SK-N-SH (cell line): ENCODE measurements around the gene MDH2.

Experiments
- CHD2 ChIP-seq: fragments of 150-350 bp; IDR thresholded peaks from 2 replicates; pipeline ENCODE4 v1.6.1; 2018; ENCODE audit warnings: low read length; ENCODE audit not compliant: partially characterized antibody
- EP300 ChIP-seq, 2 experiments: IDR thresholded peaks; 2 replicates each; pipeline versions ENCODE4 v1.4.0 to v1.6.1; 2012; ENCODE audit warnings: borderline replicate concordance in 1 of 2, low read depth in 1 of 2, low read length in 1 of 2
- EZH2phosphoT487 ChIP-seq: fragments of 200-600 bp; sonication (generic); IDR thresholded peaks from 2 replicates; pipeline ENCODE4 v1.6.1; 2017; ENCODE audit warnings: low read depth, mixed run types, mild to moderate bottlenecking, antibody characterized with exemption, moderate library complexity, borderline replicate concordance
- POLR2AphosphoS5 ChIP-seq: IDR thresholded peaks from 2 replicates; pipeline ENCODE4 v1.6.1; 2012; ENCODE audit warnings: low read depth, low read length
- RCOR1 ChIP-seq: fragments of 150-350 bp; IDR thresholded peaks from 2 replicates; pipeline ENCODE4 v1.6.1; 2017; ENCODE audit warnings: antibody characterized with exemption, low read length
- TF ChIP-seq, protein P1 (sequence below): IDR thresholded peaks from 2 replicates; pipeline ENCODE4 v1.4.0; 2012; ENCODE audit warnings: low read depth
- TF ChIP-seq, protein P2 (sequence below): fragments of 200-600 bp; sonication (generic); IDR thresholded peaks from 2 replicates; pipeline ENCODE4 v1.6.1; 2017; ENCODE audit warnings: antibody characterized with exemption, mild to moderate bottlenecking, moderate library complexity

DNA sequence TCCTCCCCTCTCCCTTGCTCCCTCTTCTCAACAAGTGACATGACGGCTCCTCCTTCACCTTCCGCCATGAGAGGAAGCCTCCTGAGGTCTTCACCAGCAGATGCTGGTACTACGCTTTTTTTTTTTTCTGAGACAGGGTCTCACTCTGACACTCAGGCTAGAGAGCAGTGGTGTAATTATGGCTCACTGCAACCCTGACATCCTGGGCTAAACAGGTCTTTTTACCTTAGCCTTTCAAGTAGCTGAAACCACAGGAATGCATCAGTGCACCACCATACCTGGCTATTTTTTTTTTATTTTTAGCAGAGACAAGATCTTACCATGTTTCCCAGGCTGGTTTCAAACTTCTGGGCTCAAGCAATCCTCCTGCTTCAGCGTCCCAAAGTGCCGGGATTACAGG lies 43.6 kb downstream of the MDH2 start:
- TF ChIP-seq, protein P1, sequence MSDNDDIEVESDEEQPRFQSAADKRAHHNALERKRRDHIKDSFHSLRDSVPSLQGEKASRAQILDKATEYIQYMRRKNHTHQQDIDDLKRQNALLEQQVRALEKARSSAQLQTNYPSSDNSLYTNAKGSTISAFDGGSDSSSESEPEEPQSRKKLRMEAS: no peak
- TF ChIP-seq, protein P2, sequence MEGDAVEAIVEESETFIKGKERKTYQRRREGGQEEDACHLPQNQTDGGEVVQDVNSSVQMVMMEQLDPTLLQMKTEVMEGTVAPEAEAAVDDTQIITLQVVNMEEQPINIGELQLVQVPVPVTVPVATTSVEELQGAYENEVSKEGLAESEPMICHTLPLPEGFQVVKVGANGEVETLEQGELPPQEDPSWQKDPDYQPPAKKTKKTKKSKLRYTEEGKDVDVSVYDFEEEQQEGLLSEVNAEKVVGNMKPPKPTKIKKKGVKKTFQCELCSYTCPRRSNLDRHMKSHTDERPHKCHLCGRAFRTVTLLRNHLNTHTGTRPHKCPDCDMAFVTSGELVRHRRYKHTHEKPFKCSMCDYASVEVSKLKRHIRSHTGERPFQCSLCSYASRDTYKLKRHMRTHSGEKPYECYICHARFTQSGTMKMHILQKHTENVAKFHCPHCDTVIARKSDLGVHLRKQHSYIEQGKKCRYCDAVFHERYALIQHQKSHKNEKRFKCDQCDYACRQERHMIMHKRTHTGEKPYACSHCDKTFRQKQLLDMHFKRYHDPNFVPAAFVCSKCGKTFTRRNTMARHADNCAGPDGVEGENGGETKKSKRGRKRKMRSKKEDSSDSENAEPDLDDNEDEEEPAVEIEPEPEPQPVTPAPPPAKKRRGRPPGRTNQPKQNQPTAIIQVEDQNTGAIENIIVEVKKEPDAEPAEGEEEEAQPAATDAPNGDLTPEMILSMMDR: no peak
- TF ChIP-seq EZH2phosphoT487 (no peak), POLR2AphosphoS5 (no peak), CHD2 (no peak), EP300 (IDR thresholded peaks at IDR 0.05; ENCODE audit: borderline replicate concordance in 1 of 2, low read depth in 1 of 2, low read length in 1 of 2) (no peak), RCOR1 (no peak)
